A673 (cell line): ENCODE results near the gene ERG. TPM values are rescaled to one million over a fixed set of nuclear protein-coding genes. Genes with fewer than 3 reads are reported as not detected.

Experiments
- BruUV-seq: library from RNA; stranded (reverse); fragments of 400-500 nt; replicated peaks from 2 replicates; lab custom pipeline; 2021; lab: Mats Ljungman, UMichigan
- CTCF ChIA-PET: fragments of 300-600 bp; sonication (Branson Sonifier 250); formaldehyde crosslinking; loops from one replicate; lab custom pipeline; 2022; ENCODE audit warnings: antibody characterized with exemption; lab: Charles Lee
- POLR2A ChIA-PET: fragments of 300-600 bp; sonication (Branson Sonifier 250); formaldehyde crosslinking; loops from one replicate; lab custom pipeline; 2022; ENCODE audit warnings: antibody characterized with exemption; ENCODE audit not compliant: low non-redundant PET; lab: Charles Lee
- DNase-seq: peaks from one replicate; pipeline ENCODE4 v3.0.0-alpha.2; 2015; ENCODE audit warnings: low spot score
- H3K27ac ChIP-seq: fragments of 200-600 bp; sonication (generic); 2 replicates; pipeline ENCODE4 v1.5.1; 2016; ENCODE audit warnings: mixed run types, low read depth, mild to moderate bottlenecking, mixed read lengths, antibody characterized with exemption, low read length; ENCODE audit not compliant: poor library complexity, severe bottlenecking
- H3K27me3 ChIP-seq: fragments of 200-600 bp; sonication (generic); replicated peaks from 2 replicates; pipeline ENCODE4 v1.6.1; 2017; ENCODE audit warnings: mixed run types, low read depth, mild to moderate bottlenecking, mixed read lengths, antibody characterized with exemption, low read length; ENCODE audit not compliant: insufficient read depth, poor library complexity
- H3K36me3 ChIP-seq: fragments of 200-600 bp; sonication (generic); 2 replicates; pipeline ENCODE4 v1.6.1; 2016; ENCODE audit warnings: mixed run types, mild to moderate bottlenecking, mixed read lengths, antibody characterized with exemption, low read length; ENCODE audit not compliant: insufficient read depth, poor library complexity, severe bottlenecking
- H3K4me1 ChIP-seq: fragments of 200-600 bp; sonication (generic); 2 replicates; pipeline ENCODE4 v1.6.1; 2017; ENCODE audit warnings: mixed run types, mild to moderate bottlenecking, mixed read lengths, antibody characterized with exemption, low read length; ENCODE audit not compliant: insufficient read depth, poor library complexity, severe bottlenecking
- H3K4me3 ChIP-seq: fragments of 200-600 bp; sonication (generic); 2 replicates; pipeline ENCODE4 v1.5.1; 2016; ENCODE audit warnings: low read depth, mixed run types, mild to moderate bottlenecking, mixed read lengths, low read length; ENCODE audit not compliant: poor library complexity, severe bottlenecking
- H3K9me3 ChIP-seq: fragments of 200-600 bp; sonication (generic); 2 replicates; pipeline ENCODE4 v1.6.1; 2016; ENCODE audit warnings: mixed run types, low read depth, mild to moderate bottlenecking, mixed read lengths, antibody characterized with exemption, low read length; ENCODE audit not compliant: poor library complexity, severe bottlenecking
- CTCF ChIP-seq: fragments of 300-800, 200-600 bp; sonication (generic); conservative IDR thresholded peaks from 2 replicates; pipeline ENCODE4 v1.5.1; 2017; ENCODE audit warnings: low read depth, mild to moderate bottlenecking, antibody characterized with exemption, low read length, moderate library complexity, mixed read lengths
- EZH2 ChIP-seq: fragments of 200-600 bp; sonication (generic); IDR thresholded peaks from 2 replicates; pipeline ENCODE4 v1.6.1; 2017; ENCODE audit warnings: borderline replicate concordance, low read depth, mild to moderate bottlenecking, mixed read lengths, antibody characterized with exemption, low read length; ENCODE audit not compliant: poor library complexity, severe bottlenecking
- intact Hi-C: fragments of 100-400 bp; cut with micrococcal nuclease; formaldehyde crosslinking; loops from one replicate; pipeline ENCODE4 v1.10.0; 2022; ENCODE audit not compliant: unreplicated experiment
- total RNA-seq: library from RNA; stranded (reverse); gene quantifications from 2 replicates; pipeline ENCODE4 v1.2.3, GENCODE V29; 2021

ERG gene
- total RNA-seq, 1 experiment from 2014 or later = not detected

DNA sequence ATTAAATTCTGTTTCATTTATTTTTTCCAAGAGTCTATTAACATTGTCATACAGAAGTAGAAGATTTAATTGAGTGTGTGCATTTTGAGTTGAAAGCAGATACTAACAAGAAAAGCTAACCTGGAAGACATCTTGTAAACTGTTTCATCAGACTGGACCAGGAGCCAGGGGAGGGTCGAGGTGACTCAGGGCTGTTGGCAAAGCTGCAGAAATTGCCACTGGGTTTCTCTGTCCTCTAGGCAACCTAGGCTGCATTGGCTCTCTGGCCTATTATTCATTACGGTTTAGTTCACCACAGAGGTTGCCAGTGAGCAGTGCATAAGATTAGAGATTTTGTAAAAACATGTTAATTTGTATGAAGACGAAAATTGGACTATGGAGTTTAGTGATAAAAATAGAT is 27.5 kb downstream of the ERG start:
- no peak for DNase-seq
- ChIA-PET POLR2A (no interaction called here), CTCF (no interaction called here)
- Histone ChIP-seq H3K4me3 (no peak overlapping the region), H3K4me1 (no peaks in the 10 kb centered on the region), H3K27me3 (peaks cover 18% of the 10 kb centered on the region), H3K9me3 (no peaks in the 10 kb centered on the region), H3K27ac (no peak overlapping the region), H3K36me3 (no peaks in the 10 kb centered on the region)
- TF ChIP-seq EZH2 (no peak), CTCF (no peak)
- intact Hi-C loops = no loop called here
- BruUV-seq = no TSS peak

DNA sequence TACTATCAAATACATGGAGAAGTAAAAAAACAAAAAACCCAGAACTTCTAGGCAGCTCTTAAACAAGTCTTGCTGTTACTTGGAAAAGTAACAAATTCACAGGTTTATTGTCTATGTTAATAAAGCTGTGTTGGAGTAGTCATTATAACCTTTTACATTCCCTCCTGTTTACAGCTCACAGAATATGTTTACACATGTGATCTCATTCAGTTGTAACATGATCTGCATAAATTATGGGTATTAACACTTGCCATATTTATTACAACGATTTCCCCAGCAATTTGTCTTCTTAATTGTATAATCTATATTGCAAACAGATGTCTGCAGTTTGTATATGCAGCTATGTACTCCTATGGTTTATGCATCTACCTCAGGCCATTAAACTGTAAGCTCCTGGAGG is 28.6 kb downstream of the ERG start:
- DNase-seq = no peak
- H3K27ac ChIP-seq = no peak overlapping the region
- ChIA-PET POLR2A (no interaction called here), CTCF (no interaction called here)
- no TSS peak for BruUV-seq
- H3K4me1 ChIP-seq = no peaks in the 10 kb centered on the region
- H3K36me3 ChIP-seq = no peaks in the 10 kb centered on the region
- intact Hi-C loops = no loop called here
- no peak overlapping the region for H3K4me3 ChIP-seq
- no peak for TF ChIP-seq CTCF
- TF ChIP-seq EZH2 = no peak
- H3K27me3 ChIP-seq = peaks cover 18% of the 10 kb centered on the region
- no peaks in the 10 kb centered on the region for H3K9me3 ChIP-seq

DNA sequence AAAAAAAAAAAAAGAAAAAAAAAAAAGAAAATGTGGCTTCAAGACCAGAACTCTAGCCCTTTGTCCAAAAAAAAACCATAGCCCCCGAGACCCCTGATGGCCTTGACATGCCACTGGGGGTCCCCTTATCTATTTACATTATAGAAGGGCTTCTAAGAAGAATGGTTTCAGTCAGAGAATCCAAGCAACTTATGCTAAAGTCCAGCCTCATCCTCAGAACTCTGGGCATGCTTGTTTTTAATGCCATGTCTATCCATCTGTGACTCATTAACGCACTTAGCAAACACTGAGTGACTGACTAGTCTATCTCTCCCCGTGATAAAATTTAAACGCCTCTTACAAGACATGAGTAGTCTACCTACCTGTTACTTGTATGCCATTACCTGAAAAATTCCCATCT is 29.3 kb downstream of the ERG start:
- H3K4me1 ChIP-seq = no peaks in the 10 kb centered on the region
- no peaks in the 10 kb centered on the region for H3K9me3 ChIP-seq
- no peak overlapping the region for H3K27ac ChIP-seq
- ChIA-PET CTCF (no interaction called here), POLR2A (no interaction called here)
- TF ChIP-seq EZH2 (no peak), CTCF (no peak)
- intact Hi-C loops = no loop called here
- H3K27me3 ChIP-seq = peaks cover 18% of the 10 kb centered on the region
- no TSS peak for BruUV-seq
- H3K4me3 ChIP-seq = no peak overlapping the region
- H3K36me3 ChIP-seq = no peaks in the 10 kb centered on the region
- DNase-seq = no peak
